Suprapubic skin (tissue), 4 donors: ENCODE measurements around the gene PCAT7. TPM values are rescaled to one million over a fixed set of nuclear protein-coding genes. Genes with fewer than 3 reads are reported as not detected.

Experiments
- DNase-seq, 2 donors: peaks; one replicate each; pipeline ENCODE4 v3.0.0-alpha.2; 2019; ENCODE audit warnings: low spot score in 2 of 2
- H3K27ac ChIP-seq: fragments of 200-600 bp; sonication (generic); one replicate; pipeline ENCODE4 v1.5.1; 2019
- H3K27me3 ChIP-seq: fragments of 200-600 bp; sonication (generic); one replicate; pipeline ENCODE4 v1.5.1; 2019
- H3K36me3 ChIP-seq: fragments of 200-600 bp; sonication (generic); one replicate; pipeline ENCODE4 v1.5.1; 2019
- H3K4me1 ChIP-seq: fragments of 200-600 bp; sonication (generic); one replicate; pipeline ENCODE4 v1.5.1; 2019
- H3K4me3 ChIP-seq: fragments of 200-600 bp; sonication (generic); one replicate; pipeline ENCODE4 v1.5.1; 2019; ENCODE audit warnings: mild to moderate bottlenecking
- H3K9me3 ChIP-seq: fragments of 200-600 bp; sonication (generic); one replicate; pipeline ENCODE4 v1.5.1; 2019
- CTCF ChIP-seq, 2 donors: fragments of 200-600 bp in 1 of 2; fragments of 450-650 bp in 1 of 2; sonication (generic) in 1 of 2; IDR thresholded peaks; one replicate each; pipeline ENCODE4 v1.5.1; 2016 to 2019; ENCODE audit warnings: antibody characterized with exemption in 2 of 2, mild to moderate bottlenecking in 1 of 2, moderate library complexity in 1 of 2
- EP300 ChIP-seq: sonication (generic); formaldehyde crosslinking; IDR thresholded peaks from one replicate; pipeline ENCODE4 v1.6.1; 2017; ENCODE audit warnings: antibody characterized with exemption
- POLR2A ChIP-seq, 2 donors: fragments of 450-650 bp; IDR thresholded peaks; one replicate each; pipeline ENCODE4 v1.6.1; 2017; ENCODE audit warnings: antibody characterized with exemption in 2 of 2, mild to moderate bottlenecking in 2 of 2, moderate library complexity in 2 of 2
- POLR2AphosphoS5 ChIP-seq, 3 donors: sonication (generic); formaldehyde crosslinking; IDR thresholded peaks; one replicate each; pipeline ENCODE4 v1.6.1; 2017; ENCODE audit warnings: antibody characterized with exemption in 3 of 3
- WGBS: methylation state at CpG from one replicate; pipeline ENCODE4 v1.1.5; 2018; 5-methylcytosine and 5-hydroxymethylcytosine counted together
- total RNA-seq, 4 donors: library from RNA; depleted of rRNA; stranded (reverse); fragments of >200 nt; gene quantifications; one replicate each; pipeline ENCODE4 v1.1.0, GENCODE V29; 2016

Gene PCAT7
- total RNA-seq, 4 donors from 2014 or later = 0.87 TPM; not detected in 3

DNA sequence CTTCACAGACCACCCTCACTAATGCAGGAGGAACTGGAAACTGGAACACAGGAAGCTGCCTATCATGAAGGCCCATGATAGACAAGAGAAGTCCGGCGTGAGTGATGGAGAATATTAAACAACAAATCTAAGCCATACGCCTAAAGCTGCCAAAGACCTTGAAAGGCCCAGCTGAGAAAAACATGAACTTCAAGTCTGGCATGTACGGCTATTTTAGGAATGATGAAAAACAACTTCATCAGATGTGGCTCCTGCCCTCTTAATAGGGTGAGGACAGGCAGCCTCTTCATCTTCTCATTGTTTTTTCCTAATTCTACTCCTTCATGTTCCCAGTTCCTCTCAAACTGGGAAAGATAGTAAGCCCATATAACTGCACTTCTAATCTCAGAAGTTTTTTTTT, 64.1 kb downstream of the PCAT7 start:
- no peaks in the 10 kb centered on the region for H3K36me3 ChIP-seq
- no peaks in the 10 kb centered on the region for H3K27me3 ChIP-seq
- no peak for DNase-seq
- WGBS = 34% methylated on average over 4 of the region's 4 CpGs
- TF ChIP-seq POLR2AphosphoS5 (IDR thresholded peaks at IDR 0.05) (no peak), POLR2A (IDR thresholded peaks at IDR 0.05) (no peak), EP300 (no peak), CTCF (IDR thresholded peaks at IDR 0.05) (no peak)
- no peak overlapping the region for H3K27ac ChIP-seq
- H3K9me3 ChIP-seq = no peaks in the 10 kb centered on the region
- H3K4me3 ChIP-seq = no peak overlapping the region
- H3K4me1 ChIP-seq = peaks cover 2% of the 10 kb centered on the region

Other genes starting within 250 kb of the PCAT7 start
- under 1 TPM in 1 of 4 donors, not detected in 3; 0.24 TPM for gene NUTM2F, start 226.4 kb upstream of the PCAT7 start, total RNA-seq
- gene FBP2, start 38.7 kb downstream of the PCAT7 start, total RNA-seq = not detected
- 10 to 100 TPM in 3 of 4 donors, 1 to 10 TPM in 1; 4.5 to 15.2 (median 11.3) TPM for gene FBP1, start 84.4 kb downstream of the PCAT7 start, total RNA-seq
- gene AOPEP, start 171.6 kb downstream of the PCAT7 start, total RNA-seq = 100 to 1,000 TPM; 149 to 306 (median 193) TPM